ENCODE measurements around the gene IL4R. TPM values are rescaled to one million over a fixed set of nuclear protein-coding genes. Genes with fewer than 3 reads are reported as not detected.
"Not testable (repeated sequence)": the region's sequence is repeated elsewhere in the genome, so short reads cannot be mapped to it uniquely, and the experiment has no call there.

The IL4R gene
- total RNA-seq, 1 experiment from 2014 or later: 28.9 TPM

DNA sequence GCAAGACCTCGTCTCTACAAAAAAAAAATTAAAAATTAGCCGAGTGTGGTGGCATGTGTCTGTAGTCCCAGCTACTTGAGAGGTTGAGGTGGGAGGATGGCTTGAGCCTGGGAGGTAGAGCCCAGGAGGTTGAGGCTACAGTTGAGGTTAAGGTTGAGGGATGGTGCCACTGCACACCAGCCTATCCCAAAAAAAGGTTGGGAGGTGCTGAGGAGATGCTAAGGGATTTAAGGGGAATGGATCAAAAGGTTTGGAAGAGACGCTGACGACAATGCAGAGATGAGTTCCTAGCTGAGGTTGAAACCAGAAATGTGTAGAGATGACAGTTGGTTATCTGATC lies 40.5 kb upstream of the IL4R start:
- no peak overlapping the region for H3K27ac ChIP-seq (ENCODE audit: low read length)
- POLR2A ChIA-PET: no interaction called here
- H3K36me3 ChIP-seq (ENCODE audit: control insufficient read depth, insufficient read depth, low read length): no peaks in the 10 kb centered on the region
- TF ChIP-seq TCF7L2 (IDR thresholded peaks at IDR 0.05; ENCODE audit: low read depth, low read length) (no peak), POLR2AphosphoS5 (IDR thresholded peaks at IDR 0.05; ENCODE audit: low read depth, low read length) (no peak), SIN3A (IDR thresholded peaks at IDR 0.05; ENCODE audit: borderline replicate concordance, insufficient read depth, low read depth, low read length) (no peak)
- TF ChIP-seq, protein P1, sequence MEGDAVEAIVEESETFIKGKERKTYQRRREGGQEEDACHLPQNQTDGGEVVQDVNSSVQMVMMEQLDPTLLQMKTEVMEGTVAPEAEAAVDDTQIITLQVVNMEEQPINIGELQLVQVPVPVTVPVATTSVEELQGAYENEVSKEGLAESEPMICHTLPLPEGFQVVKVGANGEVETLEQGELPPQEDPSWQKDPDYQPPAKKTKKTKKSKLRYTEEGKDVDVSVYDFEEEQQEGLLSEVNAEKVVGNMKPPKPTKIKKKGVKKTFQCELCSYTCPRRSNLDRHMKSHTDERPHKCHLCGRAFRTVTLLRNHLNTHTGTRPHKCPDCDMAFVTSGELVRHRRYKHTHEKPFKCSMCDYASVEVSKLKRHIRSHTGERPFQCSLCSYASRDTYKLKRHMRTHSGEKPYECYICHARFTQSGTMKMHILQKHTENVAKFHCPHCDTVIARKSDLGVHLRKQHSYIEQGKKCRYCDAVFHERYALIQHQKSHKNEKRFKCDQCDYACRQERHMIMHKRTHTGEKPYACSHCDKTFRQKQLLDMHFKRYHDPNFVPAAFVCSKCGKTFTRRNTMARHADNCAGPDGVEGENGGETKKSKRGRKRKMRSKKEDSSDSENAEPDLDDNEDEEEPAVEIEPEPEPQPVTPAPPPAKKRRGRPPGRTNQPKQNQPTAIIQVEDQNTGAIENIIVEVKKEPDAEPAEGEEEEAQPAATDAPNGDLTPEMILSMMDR (IDR thresholded peaks at IDR 0.05): no peak
- TF ChIP-seq, protein P2, sequence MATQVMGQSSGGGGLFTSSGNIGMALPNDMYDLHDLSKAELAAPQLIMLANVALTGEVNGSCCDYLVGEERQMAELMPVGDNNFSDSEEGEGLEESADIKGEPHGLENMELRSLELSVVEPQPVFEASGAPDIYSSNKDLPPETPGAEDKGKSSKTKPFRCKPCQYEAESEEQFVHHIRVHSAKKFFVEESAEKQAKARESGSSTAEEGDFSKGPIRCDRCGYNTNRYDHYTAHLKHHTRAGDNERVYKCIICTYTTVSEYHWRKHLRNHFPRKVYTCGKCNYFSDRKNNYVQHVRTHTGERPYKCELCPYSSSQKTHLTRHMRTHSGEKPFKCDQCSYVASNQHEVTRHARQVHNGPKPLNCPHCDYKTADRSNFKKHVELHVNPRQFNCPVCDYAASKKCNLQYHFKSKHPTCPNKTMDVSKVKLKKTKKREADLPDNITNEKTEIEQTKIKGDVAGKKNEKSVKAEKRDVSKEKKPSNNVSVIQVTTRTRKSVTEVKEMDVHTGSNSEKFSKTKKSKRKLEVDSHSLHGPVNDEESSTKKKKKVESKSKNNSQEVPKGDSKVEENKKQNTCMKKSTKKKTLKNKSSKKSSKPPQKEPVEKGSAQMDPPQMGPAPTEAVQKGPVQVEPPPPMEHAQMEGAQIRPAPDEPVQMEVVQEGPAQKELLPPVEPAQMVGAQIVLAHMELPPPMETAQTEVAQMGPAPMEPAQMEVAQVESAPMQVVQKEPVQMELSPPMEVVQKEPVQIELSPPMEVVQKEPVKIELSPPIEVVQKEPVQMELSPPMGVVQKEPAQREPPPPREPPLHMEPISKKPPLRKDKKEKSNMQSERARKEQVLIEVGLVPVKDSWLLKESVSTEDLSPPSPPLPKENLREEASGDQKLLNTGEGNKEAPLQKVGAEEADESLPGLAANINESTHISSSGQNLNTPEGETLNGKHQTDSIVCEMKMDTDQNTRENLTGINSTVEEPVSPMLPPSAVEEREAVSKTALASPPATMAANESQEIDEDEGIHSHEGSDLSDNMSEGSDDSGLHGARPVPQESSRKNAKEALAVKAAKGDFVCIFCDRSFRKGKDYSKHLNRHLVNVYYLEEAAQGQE (IDR thresholded peaks at IDR 0.05; ENCODE audit: insufficient read depth in 1 of 2, low read depth in 2 of 2, low read length in 1 of 2): no peak
- no peak for DNase-seq (ENCODE audit: low read depth, low spot score)
- H3K27me3 ChIP-seq (ENCODE audit: control insufficient read depth, insufficient read depth, low read length): no peaks in the 10 kb centered on the region
- CTCF ChIA-PET: no interaction called here
- no peak overlapping the region for H3K4me3 ChIP-seq (ENCODE audit: low read depth in 2 of 2, low read length in 2 of 2)
- no peak for ATAC-seq
- H3K9me3 ChIP-seq (ENCODE audit: control insufficient read depth, insufficient read depth, low read depth, low read length): no peaks in the 10 kb centered on the region
- BruUV-seq (replicated peaks): no TSS peak
- in situ Hi-C loops (cut with HindIII; ENCODE audit: low pct_unique_long_range_greater_than_20kb, low sequenced_read_pairs): no loop called here
- intact Hi-C loops (cut with micrococcal nuclease; ENCODE audit: unreplicated experiment): no loop called here
- peaks cover 7% of the 10 kb centered on the region; the same call in 1 of the 2 replicates for H3K4me1 ChIP-seq (ENCODE audit: control insufficient read depth, insufficient read depth, low read length)

GRCh38 chr16:27273670-27274423 lies 39.9 kb upstream of the IL4R start:
- BruUV-seq (replicated peaks): no TSS peak
- ChIA-PET CTCF (no interaction called here), POLR2A (no interaction called here)
- no peak overlapping the region for H3K4me3 ChIP-seq (ENCODE audit: low read depth in 2 of 2, low read length in 2 of 2)
- TF ChIP-seq SIN3A (IDR thresholded peaks at IDR 0.05; ENCODE audit: borderline replicate concordance, insufficient read depth, low read depth, low read length): no peak
- intact Hi-C loops (cut with micrococcal nuclease; ENCODE audit: unreplicated experiment): no loop called here
- H3K27me3 ChIP-seq (ENCODE audit: control insufficient read depth, insufficient read depth, low read length): no peaks in the 10 kb centered on the region
- no peaks in the 10 kb centered on the region for H3K9me3 ChIP-seq (ENCODE audit: control insufficient read depth, insufficient read depth, low read depth, low read length)
- no peak for DNase-seq (ENCODE audit: low read depth, low spot score)
- in situ Hi-C loops (cut with HindIII; ENCODE audit: low pct_unique_long_range_greater_than_20kb, low sequenced_read_pairs): no loop called here
- H3K4me1 ChIP-seq (ENCODE audit: control insufficient read depth, insufficient read depth, low read length): peaks cover 7% of the 10 kb centered on the region; the same call in 1 of the 2 replicates
- no peaks in the 10 kb centered on the region for H3K36me3 ChIP-seq (ENCODE audit: control insufficient read depth, insufficient read depth, low read length)
- no peak overlapping the region for H3K27ac ChIP-seq (ENCODE audit: low read length)
- ATAC-seq: no peak

DNA sequence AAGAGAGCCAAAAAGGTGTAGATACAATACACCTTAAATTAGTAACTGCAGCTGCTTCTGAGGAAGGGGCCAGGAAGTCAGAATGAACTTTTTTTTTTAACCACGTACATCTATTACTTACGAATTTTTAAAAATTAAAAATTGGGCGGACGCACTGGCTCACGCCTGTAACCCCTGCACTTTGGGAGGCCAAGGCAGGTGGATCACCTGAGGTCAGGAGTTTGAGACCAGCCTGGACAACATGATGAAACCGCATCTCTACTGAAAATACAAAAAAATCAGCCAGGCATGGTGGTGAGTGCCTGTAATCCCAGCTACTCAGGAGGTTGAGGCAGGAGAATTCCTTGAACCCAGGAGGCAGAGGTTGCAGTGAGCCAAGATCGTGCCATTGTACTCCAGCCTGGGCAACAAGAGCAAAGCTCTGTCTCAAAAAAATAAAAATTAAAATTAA lies 39.3 kb upstream of the IL4R start:
- in situ Hi-C loops (cut with HindIII; ENCODE audit: low pct_unique_long_range_greater_than_20kb, low sequenced_read_pairs); intact Hi-C loops (cut with micrococcal nuclease; ENCODE audit: unreplicated experiment); ATAC-seq; H3K4me3 ChIP-seq (ENCODE audit: low read depth in 2 of 2, low read length in 2 of 2); H3K4me1 ChIP-seq (ENCODE audit: control insufficient read depth, insufficient read depth, low read length); BruUV-seq (replicated peaks); H3K27ac ChIP-seq (ENCODE audit: low read length); DNase-seq (ENCODE audit: low read depth, low spot score); H3K9me3 ChIP-seq (ENCODE audit: control insufficient read depth, insufficient read depth, low read depth, low read length); H3K36me3 ChIP-seq (ENCODE audit: control insufficient read depth, insufficient read depth, low read length); CTCF ChIA-PET; POLR2A ChIA-PET; H3K27me3 ChIP-seq (ENCODE audit: control insufficient read depth, insufficient read depth, low read length): not testable (repeated sequence)

Data from Panc1 (cell line).